DMS114 treated with DMSO at 0.1 percent for 48 hours (cell line): Measurements from ENCODE around the gene BUB1B.

ENCODE experiments used
- DNase-seq: peaks from one replicate; lab custom pipeline; 2025; ENCODE audit not compliant: unreplicated experiment; lab: John Stamatoyannopoulos, UW

The BUB1B gene

DNA sequence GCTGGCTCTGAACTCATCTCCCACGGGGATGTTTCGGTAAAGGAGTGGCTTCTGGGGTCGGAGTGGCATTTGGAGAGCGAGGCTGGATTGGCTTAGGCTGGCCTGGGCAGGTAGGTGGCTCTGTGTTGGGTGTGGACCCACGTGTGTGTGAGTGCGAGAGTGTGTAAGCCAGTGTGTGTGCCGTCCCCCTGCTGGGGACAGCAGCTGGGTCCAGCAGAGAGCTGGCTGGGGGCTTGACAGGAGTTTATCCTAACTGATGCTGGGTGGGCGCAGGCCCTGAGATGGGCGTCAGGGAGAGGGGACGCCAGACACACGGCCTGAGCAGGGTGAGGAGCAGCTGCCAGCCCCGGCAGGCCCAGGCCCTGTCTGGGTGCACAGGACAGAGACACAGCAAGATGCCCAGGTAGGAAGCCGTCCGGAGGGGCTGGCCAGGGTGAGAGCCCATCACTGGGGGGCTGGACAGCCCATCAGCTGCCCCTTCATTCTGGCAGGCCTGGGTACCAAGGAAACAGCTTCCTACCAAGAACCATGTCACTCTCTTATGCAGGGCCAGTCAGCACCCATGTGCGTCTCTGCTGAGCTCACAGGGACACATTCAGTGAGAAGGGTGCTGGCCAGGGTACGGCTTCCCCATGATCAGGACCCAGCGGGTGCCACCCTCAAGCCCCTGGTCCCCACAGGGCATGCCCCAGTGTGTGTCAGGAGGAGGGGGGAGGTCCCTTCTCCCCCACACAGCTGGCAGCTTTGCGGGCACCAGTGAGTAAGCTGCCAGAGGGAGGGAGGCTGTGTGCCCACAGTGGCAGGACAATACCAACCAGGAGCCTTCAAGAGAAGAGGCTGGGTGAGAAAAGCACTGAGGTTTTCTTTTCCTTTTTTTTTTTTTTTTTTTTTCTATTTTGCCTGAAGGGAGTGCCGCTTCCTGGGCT lies 79.1 kb downstream of the BUB1B start:
- no peak for DNase-seq

DNA sequence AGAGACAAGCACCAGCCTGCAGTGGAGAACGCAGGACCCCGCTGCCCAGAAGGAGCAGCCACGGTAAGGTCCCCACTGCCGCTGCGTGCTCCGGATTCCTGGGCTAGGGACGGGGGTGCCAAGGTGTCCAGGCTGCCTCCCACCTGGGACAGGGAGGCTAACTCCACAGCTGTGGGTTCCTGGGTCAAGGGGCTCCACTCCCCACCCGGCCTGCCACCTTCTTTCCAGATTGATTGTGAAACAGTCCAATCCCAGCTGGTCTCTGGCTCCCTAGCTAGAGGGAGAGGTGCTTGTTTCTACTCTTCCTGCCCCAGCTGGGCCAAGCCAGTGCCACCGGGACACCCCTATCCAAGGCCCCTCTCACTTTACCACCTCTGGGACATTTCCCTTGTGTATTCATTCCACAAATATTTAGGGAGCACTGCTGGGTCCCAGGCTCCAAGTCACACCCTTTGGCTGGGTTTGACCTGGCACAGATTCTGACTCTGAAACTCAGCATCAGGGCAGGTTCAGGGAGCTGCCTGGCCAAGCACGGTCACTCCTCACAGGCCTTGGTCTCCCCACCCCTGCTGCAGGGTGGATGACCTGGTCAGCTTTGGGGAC lies 79.9 kb downstream of the BUB1B start:
- DNase-seq = no peak

DNA sequence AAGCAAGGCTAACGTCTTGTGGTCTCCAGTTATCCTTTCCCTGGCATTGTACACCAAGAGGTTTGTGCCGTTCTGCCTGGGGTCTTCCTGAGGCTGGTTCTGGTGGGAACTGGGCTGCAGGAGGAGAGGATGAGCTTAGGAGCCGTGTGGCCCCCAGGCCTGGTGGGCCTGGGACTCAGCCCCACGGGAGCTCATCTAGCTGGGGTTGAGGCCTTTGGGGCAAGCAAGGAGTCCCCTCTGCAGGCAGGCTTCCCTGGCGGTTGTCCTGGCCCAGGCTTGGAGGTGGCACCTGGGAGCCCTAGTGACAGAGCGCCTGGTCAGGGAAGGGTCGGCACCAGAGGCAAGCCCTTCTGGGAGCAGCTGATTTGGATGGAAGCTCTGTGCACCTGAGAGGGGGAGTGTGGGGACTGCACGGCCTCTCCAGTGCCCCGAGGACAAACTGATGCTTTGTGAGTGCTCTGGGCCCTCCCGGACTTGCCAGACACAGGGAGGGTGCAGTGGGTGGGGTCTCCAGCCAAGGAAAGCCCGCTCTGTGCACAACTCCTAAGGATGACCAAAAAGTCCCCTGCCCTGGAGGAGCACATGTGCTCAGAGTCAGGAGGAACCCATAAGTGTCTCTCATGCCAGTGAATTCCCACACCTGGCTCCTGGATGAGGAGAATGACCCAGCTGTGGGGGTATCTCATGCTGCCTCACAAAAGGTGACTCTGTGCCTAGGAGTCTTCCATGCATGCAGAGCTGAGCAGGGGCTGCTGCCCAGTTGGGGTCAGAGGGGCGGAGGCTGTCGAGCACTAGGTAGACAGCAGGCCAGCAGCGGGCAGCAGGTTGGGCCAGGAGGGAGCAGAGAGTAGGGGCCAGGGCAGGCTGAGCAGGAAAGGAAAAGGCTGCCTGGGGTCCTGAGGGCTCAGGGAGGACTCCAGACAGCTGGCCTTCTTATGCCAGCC lies 80.7 kb downstream of the BUB1B start:
- no peak for DNase-seq

DNA sequence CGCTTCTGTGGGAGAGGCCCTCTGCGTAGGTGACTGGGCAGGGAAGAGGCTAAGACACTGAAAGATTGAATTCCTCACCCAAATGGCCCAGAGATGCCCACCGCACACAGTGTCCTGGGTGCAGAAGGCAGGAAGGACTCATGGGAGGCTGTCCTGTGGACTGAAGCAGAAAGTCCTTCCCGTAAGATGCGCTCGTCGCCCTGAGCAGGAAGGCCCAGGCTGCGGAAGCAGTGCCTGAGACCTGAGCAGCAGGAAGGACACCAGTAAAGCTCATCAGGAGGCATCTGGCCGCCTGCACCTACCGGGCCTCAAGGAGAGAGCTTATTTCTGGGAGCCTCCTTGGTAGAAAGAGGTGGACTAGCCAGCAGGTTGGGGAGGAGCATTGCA lies 81.3 kb downstream of the BUB1B start:
- DNase-seq = no peak

DNA sequence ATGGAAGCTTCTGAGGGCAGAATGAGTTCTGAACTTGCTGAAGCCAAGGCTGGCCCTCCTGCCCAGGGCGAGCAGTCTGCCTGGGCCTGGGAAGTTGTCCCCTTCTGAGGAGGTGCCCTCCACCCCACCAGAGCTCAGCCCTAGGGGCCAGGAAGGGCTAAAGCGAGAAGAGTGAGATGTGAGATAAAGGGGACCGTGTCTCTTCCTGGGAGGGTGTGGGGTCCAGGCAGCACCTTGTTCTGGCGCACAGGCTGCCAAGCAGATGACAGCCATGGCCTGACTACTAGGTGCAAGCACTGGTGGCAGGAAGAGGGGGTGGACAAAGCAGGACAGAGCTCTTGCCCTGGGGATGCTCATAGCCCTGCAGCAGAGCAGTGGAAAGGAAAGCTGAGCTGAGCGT lies 81.7 kb downstream of the BUB1B start:
- no peak for DNase-seq

DNA sequence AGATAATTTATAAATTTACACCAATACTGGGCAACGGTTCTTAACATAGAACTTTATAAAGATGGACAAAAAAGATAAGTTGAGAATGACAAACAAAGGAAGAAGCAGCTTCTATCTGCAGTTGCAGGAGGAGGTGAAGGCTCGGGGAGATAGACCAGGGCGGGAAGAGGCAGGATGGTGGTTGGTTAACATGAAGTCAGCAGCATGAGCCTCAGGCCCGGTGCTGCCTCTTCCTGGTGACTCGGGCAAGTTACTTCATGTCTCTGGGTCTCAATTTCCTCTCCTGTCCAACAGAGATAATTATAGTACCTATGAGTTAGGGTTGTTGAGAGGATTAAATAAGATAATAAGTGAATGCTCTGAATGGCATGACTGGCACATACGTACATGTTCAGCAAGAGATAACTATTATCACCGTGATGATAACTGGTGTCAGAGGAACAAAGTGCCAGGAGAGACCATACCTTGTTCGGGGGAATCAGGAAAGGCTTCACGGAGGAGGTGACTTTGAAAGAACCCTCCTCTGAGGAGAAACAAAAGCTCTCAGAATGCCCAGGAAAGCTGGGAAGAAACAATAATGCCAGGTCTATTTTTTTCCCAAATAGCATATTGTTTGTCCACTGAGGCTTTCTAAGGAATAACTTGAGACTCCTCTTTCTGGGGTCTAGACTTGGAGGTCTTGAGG lies 82.4 kb downstream of the BUB1B start:
- no peak for DNase-seq

DNA sequence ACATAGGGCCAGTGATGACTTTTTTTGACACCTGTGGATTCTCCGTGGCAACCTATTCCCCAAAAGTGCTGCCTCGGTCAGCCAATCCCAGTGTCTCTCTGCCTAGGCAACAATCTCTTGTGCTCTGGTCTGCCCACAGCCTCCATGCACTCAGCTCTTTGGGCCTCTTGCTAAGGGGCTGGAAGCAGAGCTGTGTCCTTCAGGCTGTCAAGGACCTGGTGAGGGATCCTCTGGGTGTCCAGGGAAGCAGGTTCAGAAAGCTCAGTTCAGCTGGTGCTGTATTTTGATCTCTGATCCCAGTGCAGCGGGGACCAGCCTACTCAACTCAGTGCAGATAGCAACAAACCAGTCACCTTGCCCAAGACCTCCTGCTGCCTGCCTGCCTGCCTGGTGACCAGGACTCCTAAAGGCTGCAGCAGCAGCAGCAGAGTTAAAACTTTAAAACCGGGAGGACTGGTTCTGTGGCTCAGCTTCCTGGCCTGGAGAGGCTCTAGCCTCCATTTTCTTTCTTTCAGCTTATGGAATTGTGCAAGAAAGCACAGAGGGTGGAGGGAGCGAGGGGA lies 84.2 kb downstream of the BUB1B start:
- no peak for DNase-seq

DNA sequence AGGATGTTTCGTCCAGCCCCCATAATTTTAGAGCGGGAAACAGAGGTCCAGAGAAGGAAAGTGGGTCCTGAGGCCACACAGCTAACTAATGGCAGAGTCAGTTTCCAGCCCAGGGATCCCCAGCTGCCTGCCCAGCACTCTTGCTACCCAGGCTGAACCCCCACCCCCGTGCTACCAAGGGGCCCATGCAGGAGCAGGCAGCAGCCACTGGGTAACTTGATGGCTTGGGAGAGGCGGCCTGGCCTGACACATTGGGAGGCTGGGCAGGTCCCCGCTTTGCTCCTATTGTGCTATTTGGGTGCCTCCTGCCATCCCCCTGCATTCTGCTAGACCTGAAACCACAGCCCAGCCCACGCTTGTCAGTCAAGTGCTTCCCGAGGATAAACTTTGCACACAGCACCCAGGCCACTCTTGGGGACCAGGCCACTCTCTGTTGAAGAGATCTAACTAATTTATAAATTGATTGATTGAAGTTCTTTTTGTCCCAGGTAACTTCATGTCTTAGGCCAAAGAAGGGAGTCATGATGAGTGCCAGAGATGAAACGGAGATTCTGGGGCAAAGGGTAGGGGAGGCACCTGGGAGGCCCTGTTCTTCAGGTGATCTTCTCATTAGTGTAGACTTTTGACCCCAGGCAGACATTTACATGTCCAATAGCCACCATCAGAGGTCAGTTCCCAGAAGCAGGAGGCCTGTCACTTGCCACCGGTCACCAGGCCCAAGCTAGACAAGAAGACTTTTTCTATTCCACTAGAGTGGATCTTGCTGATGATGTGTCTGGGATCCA lies 85.0 kb downstream of the BUB1B start:
- no peak for DNase-seq

DNA sequence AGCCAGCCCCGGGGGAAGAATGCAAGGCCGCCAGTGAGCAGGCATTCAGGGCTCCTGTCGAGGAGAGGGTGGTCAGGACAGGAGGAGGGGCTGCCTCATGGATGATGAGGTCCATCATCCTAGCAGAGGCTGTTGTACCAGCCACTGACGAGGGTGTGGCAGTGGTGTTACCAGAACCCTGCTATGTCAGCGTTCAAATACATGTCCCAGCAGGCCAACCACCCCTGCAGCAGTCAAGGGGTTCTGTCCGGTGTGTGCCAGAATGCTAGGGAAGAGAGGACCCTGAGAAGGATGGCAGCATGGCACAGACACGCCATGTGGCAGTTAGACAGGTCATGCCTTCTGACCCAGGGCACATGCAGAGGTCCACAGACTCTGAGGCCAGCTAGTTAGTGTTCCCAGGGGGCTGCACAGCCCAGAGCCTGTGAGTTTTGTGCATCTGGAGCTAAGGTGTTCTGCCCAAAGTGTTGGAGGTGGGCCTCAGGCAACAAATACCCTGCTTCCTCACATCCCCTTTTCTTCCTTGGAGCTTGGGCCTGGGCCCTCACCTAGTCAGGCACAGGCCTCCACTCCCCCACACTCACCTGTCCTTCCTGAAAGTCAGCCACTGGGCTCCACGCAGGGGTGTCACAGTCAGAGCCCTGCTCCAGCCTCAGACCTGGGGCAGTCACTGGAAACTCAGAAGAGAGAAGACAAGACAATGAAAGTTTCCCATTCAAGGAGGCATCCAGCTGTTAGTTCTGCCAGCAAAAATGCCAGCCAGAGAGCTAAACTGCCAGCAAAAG lies 85.8 kb downstream of the BUB1B start:
- no peak for DNase-seq

DNA sequence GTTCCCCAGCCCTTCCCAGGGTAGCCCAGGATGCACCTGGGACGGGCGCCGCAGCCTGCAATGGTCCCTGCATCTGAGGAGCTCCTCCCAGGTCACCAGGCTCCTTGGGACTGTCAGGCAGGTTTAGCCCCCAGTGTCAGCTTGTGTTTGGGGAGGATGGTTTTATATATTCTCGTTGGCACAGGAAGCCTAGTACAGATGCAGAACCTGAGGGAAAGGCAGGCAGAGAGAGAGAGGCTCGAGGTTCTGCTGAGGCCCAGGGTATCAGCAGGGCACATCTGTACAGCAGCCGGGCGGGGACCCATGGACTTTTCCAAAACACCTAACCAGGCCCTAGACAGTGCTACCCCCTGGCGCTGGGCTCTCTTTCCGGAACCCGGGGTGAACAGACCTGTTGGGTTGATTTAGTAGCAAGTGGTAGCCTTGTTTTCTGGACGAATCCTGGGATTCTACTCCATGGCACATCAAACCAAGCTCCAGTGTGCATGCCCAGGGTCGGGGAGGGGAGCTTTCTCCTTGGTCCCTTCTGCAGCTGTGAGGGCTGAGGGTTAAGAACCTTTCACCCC lies 86.6 kb downstream of the BUB1B start:
- DNase-seq = no peak

DNA sequence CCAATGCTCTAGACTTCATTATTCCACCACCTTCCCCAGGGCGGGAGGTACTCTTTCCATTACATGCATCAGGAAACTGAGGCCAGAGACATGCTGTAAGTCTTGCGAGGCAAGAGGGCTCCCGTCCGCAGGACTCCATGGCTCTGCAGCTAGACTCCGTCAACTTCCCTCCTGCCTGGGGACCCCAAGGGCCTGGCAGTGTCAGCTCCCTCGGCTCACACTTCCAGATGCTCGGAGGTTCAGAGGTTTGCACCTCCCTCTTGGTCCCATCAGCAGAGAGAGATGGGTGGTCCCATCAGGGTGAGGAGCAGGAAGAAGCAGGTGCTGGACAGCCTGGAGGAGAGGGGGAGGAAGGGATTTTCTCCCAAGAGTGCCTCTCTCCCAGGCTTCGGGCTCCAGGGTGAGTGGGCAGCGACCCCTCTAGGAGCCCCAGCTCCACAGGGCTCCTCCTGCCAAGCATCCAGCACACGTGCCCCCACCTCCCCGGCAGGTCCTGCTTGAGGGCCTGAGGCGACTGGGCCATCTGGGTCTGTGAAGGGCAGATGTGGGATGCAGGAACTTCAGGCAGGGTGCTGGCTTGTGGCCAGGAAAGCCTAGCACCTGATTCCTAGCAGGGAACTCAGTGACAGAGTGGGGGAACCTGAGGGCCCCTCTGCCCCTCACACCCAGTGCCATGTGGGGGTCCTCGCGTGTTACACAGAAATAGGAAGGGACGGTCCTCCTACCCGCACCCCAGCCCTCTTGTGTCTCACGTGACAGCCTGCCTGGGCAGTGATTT lies 87.3 kb downstream of the BUB1B start:
- DNase-seq = no peak

DNA sequence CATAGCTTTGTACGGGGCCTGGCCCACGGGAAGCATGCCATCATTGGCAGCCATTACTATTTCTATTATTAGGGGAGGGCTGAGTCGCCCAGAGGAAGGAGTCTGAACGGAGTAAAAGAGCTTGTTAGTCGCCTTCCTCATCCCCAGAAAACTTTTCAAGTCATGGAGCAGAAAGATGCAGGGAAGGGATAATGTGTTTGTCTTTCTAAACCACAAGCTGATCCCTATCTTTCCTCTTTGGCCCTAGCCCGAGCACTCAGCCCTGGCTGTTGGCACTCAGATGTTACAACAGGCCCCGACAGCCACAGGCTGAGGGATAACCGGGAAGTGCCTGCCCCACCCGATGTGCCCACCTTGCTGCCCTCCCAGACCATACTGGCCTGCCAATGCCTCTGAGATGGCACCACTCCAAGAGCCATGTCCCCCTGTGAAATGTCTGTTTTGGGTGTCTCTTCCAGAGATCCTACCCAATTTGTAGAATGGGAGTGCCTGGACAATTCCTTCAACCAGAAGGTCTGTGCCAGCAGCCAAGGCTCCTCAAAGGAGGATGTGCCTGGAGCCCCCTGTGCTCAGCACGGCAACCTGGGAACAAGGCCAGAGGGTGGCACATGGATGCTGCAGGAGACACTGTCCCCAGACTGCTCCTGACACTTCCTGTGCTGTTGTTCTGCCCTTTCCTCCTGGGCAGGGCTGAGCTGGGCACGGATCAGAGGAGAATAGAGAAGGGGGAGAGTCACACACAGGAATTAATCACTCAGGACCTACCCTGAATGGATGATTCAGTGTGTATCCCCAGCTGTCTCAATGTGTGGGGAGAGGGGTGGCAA lies 88.8 kb downstream of the BUB1B start:
- DNase-seq = no peak

DNA sequence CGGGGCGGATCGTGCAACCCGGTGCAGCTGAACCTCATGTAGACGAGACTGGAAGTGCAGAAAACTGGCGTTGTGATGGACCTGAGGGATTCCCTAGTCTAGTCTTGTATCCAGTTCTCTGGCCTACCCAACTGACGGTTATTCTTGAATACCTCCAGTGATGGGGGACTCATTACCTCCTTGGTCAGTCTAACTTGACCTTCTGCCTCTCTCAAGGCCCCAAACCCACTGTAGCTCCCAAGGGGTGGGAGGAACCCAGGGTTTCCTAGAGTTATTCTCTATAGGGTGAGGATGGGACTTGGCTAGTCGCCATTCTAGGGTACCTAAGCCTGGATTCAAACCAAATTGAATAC lies 89.4 kb downstream of the BUB1B start:
- no peak for DNase-seq

DNA sequence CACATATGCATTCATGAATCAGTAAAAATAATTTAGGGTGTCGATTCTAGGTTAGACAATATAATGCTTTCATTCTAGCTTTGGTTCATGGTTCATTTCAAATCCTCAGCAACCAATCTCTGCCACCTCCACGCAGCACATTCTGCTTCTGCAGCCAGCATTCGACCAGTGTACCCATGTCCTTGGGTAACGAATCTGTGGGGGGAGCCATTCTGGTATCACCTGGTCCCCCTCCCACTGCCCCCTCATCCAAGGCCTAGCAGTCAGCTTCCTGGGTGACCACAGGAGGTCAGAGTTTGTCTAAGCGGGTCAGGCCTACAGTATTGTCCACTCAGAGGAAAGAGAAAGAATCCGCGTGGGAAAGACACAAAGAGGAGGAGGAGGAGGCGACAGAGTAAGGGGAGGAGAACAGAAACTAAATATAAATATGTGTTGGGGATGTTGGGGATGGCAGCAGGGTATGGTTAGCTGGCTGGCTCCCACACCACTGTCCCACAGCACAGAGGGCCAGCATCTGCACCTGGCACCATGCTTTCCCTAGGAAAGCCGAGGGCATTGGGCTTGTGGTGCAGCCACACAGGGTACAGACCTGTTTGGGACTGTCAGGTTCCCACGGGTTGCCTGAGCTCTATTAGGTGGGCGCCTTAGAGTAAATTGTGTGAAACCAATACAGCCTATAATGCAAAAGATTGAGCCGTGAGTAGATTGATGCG lies 90.1 kb downstream of the BUB1B start:
- no peak for DNase-seq

DNA sequence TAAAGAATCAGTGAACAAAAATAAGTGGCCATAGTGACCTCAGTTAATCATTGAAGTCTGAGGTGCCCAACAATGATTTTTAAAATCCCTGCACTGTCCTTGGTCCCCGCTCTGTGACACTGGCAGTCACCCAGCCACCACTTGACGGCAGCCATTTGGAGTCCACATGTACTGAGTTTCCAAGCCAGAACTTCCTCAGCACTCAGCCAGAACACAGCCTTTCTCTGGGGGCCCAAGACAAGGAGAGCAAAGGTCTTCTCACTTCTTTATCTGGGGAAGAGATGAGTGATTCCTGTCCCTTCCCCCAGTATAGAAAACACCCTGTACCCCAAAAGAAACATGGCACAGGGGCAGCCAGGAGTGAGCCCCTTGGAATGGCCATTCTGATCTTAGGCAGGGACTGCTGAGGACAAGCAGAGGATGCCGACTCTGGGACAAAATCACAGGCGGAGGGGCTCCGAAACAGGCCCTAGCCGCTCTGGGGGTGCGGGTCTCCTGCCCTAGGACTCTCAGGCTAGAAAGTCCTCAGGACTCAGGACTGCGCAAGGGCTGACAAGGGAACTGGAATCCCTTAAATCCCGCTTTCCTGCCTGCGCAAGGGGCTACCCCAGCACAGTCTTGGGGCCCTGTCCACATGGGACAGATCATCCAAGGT lies 90.7 kb downstream of the BUB1B start:
- DNase-seq = no peak

DNA sequence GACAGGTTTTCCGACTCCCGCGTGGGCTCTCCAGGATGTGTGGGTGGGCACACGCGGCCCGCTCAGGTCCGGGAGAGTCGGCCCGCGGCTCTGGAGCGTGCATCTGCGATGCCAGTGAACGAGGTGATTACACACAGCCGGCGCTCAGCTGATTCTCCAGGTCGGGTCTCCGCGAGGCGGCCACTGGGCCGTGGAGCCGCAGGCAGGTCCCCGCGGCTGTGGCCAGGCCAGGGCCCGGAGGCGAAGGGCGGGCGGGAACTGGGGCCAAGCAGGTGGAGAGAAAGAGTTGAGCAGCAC lies 91.2 kb downstream of the BUB1B start:
- DNase-seq = no peak
